Right lobe of liver (tissue), 4 donors: Measurements from ENCODE around the gene CBLC.

Experiments
- CTCF ChIP-seq, 4 donors: fragments of 200-600 bp in 3 of 4; fragments of 450-650 bp in 1 of 4; IDR thresholded peaks; one replicate each; pipeline versions ENCODE4 v1.5.1 to v1.8.0; 2016 to 2022; ENCODE audit warnings: antibody characterized with exemption in 4 of 4, mild to moderate bottlenecking in 2 of 4
- POLR2A ChIP-seq: fragments of 450-650 bp; IDR thresholded peaks from one replicate; pipeline ENCODE4 v1.6.1; 2017; ENCODE audit warnings: antibody characterized with exemption, mild to moderate bottlenecking
- donor health status: DM: no; HTN: no; CAD: no.
- donor health status: DM: no; HTN: no; CAD: no.
- donor health status: DM: no; HTN: yes; CAD: no.

GRCh38 chr19:44772959-44773358 is 4.7 kb upstream of the CBLC start:
- TF ChIP-seq CTCF (IDR thresholded peaks at IDR 0.05) (no peak), POLR2A (no peak)
